BJ (cell line): ENCODE results near the gene COL4A3. TPM values are rescaled to one million over a fixed set of nuclear protein-coding genes. Genes with fewer than 3 reads are reported as not detected.

Experiments used
- CTCF ChIA-PET: fragments of 350-600 bp; formaldehyde crosslinking; extraction: SDS; loops from one replicate; lab custom pipeline; 2021; ENCODE audit warnings: antibody characterized with exemption, inconsistent platforms; lab: Yijun Ruan, JAX
- POLR2A ChIA-PET: fragments of 300-600 bp; sonication (Branson Sonifier 250); formaldehyde crosslinking; extraction: SDS; loops from one replicate; lab custom pipeline; 2021; ENCODE audit warnings: antibody characterized with exemption; lab: Charles Lee
- DNase-seq: peaks from one replicate; pipeline ENCODE4 v3.0.0-alpha.2; 2011; ENCODE audit warnings: low read depth
- H3K27me3 ChIP-seq: 2 replicates; pipeline ENCODE4 v1.6.0; 2011; ENCODE audit warnings: low read length; ENCODE audit not compliant: control insufficient read depth, insufficient read depth
- H3K36me3 ChIP-seq: 2 replicates; pipeline ENCODE4 v1.5.1; 2011; ENCODE audit warnings: low read length; ENCODE audit not compliant: control insufficient read depth, insufficient read depth
- H3K4me3 ChIP-seq: 2 replicates; pipeline ENCODE4 v1.5.1; 2011; ENCODE audit warnings: low read depth, mild to moderate bottlenecking, control low read depth, low read length
- CTCF ChIP-seq: IDR thresholded peaks from 2 replicates; pipeline ENCODE4 v1.5.1; 2011; ENCODE audit warnings: low read depth, mild to moderate bottlenecking, control low read depth, inconsistent platforms, low read length, moderate library complexity; ENCODE audit not compliant: insufficient read depth
- polyA plus RNA-seq: library from polyadenylated mRNA; depleted of rRNA; stranded (reverse); fragments of >200 nt; gene quantifications from 2 replicates; pipeline ENCODE4 v1.2.3, GENCODE V29; 2011

COL4A3 gene
- polyA plus RNA-seq, 1 experiment = 0.29 TPM

- H3K36me3 ChIP-seq = no peaks in the 10 kb centered on the region
- TF ChIP-seq CTCF = no peak
- CTCF ChIA-PET = interaction anchor here (0.5 to 1.3 kb wide), 2 partner anchors 8 to 24 kb away, joined by 5 read pairs; no protein-coding TSS in a partner anchor
- no peaks in the 10 kb centered on the region; the same call in 1 of the 2 replicates for H3K27me3 ChIP-seq
- DNase-seq = no peak
- no peak overlapping the region for H3K4me3 ChIP-seq
- POLR2A ChIA-PET = no interaction called here
These were observed 65.7 kb downstream of the COL4A3 start for GRCh38 chr2:227230151-227230550.

- no peaks in the 10 kb centered on the region for H3K36me3 ChIP-seq
- no peak for TF ChIP-seq CTCF
- H3K27me3 ChIP-seq = no peaks in the 10 kb centered on the region; the same call in 1 of the 2 replicates
- CTCF ChIA-PET = interaction anchor here (1.1 to 1.2 kb wide), 2 partner anchors 10 to 19 kb away, joined by 3 to 4 read pairs; no protein-coding TSS in a partner anchor
- DNase-seq = no peak
- H3K4me3 ChIP-seq = no peak overlapping the region
- POLR2A ChIA-PET = no interaction called here
These were observed 70.0 kb downstream of the COL4A3 start for GRCh38 chr2:227234429-227234828.

GRCh38 chr2:227237786-227238185 is 73.4 kb downstream of the COL4A3 start:
- TF ChIP-seq CTCF = no peak
- no peak overlapping the region for H3K4me3 ChIP-seq
- ChIA-PET POLR2A (no interaction called here), CTCF (interaction anchor here (0.6 to 5.4 kb wide), 23 partner anchors 8 to 1568 kb away, joined by 3 to 88 read pairs (median 4); no protein-coding TSS in a partner anchor)
- DNase-seq = no peak
- no peaks in the 10 kb centered on the region for H3K36me3 ChIP-seq
- H3K27me3 ChIP-seq = no peaks in the 10 kb centered on the region; the same call in 1 of the 2 replicates

- H3K27me3 ChIP-seq = no peaks in the 10 kb centered on the region; the same call in 1 of the 2 replicates
- DNase-seq = no peak
- CTCF ChIA-PET = interaction anchor here (0.6 to 5.4 kb wide), 26 partner anchors 9 to 1569 kb away, joined by 3 to 88 read pairs (median 4); no protein-coding TSS in a partner anchor
- H3K36me3 ChIP-seq = no peaks in the 10 kb centered on the region
- H3K4me3 ChIP-seq = no peak overlapping the region
- POLR2A ChIA-PET = no interaction called here
- peak; percentile 94 for TF ChIP-seq CTCF
These were observed 74.1 kb downstream of the COL4A3 start for GRCh38 chr2:227238238-227239237.

- H3K36me3 ChIP-seq = no peaks in the 10 kb centered on the region
- no peaks in the 10 kb centered on the region for H3K27me3 ChIP-seq
- CTCF ChIA-PET = interaction anchor here (2.2 to 5.4 kb wide), 3 partner anchors 13 to 112 kb away, joined by 7 to 88 read pairs (median 27); no protein-coding TSS in a partner anchor
- no peak for TF ChIP-seq CTCF
- DNase-seq = no peak
- H3K4me3 ChIP-seq = no peak overlapping the region
- POLR2A ChIA-PET = no interaction called here
These were observed 76.6 kb downstream of the COL4A3 start for GRCh38 chr2:227241005-227241404.
